Stimulated activated CD4-positive, alpha-beta T cell treated with anti-CD3 and anti-CD28 coated beads, Interleukin-12 subunit alpha, Interleukin-12 subunit beta, amount 100 ng/mL, for 4 hours (primary cell): ENCODE measurements around the gene SCYL3.
"Not testable (repeated sequence)": the region's sequence is repeated elsewhere in the genome, so short reads cannot be mapped to it uniquely, and the experiment has no call there.

ENCODE experiments used
- DNase-seq: peaks from one replicate; pipeline ENCODE4 v3.0.0-alpha.2; 2020

SCYL3 gene

GRCh38 chr1:169868978-169869377 is 24.7 kb downstream of the SCYL3 start:
- DNase-seq, result no peak

GRCh38 chr1:169867012-169867675 is 26.6 kb downstream of the SCYL3 start:
- DNase-seq, result no peak

GRCh38 chr1:169866577-169866976 is 27.1 kb downstream of the SCYL3 start:
- DNase-seq, result no peak

- not testable (repeated sequence) for DNase-seq
Observed at GRCh38 chr1:169864531-169864930, 29.2 kb downstream of the SCYL3 start.

GRCh38 chr1:169860750-169861149 is 32.9 kb downstream of the SCYL3 start:
- no peak for DNase-seq

- DNase-seq, result no peak
Observed at GRCh38 chr1:169860187-169860586, 33.5 kb downstream of the SCYL3 start.

GRCh38 chr1:169859001-169859400 is 34.7 kb downstream of the SCYL3 start:
- DNase-seq, result no peak

- DNase-seq, result no peak
Observed at GRCh38 chr1:169858467-169858866, 35.2 kb downstream of the SCYL3 start.

- no peak for DNase-seq
Observed at GRCh38 chr1:169853341-169853740, 40.4 kb downstream of the SCYL3 start.

- DNase-seq, result no peak
Observed at GRCh38 chr1:169849346-169850022, 44.2 kb downstream of the SCYL3 start.

GRCh38 chr1:169848456-169848855 is 45.2 kb downstream of the SCYL3 start:
- DNase-seq, result no peak

- DNase-seq, result no peak
Observed at GRCh38 chr1:169844941-169845608, 48.6 kb downstream of the SCYL3 start.

GRCh38 chr1:169838942-169839341 is 54.8 kb downstream of the SCYL3 start:
- DNase-seq, result no peak

- no peak for DNase-seq
Observed at GRCh38 chr1:169836198-169836597, 57.5 kb downstream of the SCYL3 start.

- DNase-seq, result no peak
Observed at GRCh38 chr1:169835647-169836046, 58.0 kb downstream of the SCYL3 start.

- DNase-seq, result no peak
Observed at GRCh38 chr1:169834869-169835268, 58.8 kb downstream of the SCYL3 start.

GRCh38 chr1:169833179-169833901 is 60.4 kb downstream of the SCYL3 start:
- DNase-seq, result no peak

GRCh38 chr1:169829671-169830070 is 64.0 kb downstream of the SCYL3 start:
- no peak for DNase-seq

GRCh38 chr1:169824153-169824552 is 69.5 kb downstream of the SCYL3 start:
- no peak for DNase-seq

GRCh38 chr1:169821500-169821899 is 72.2 kb downstream of the SCYL3 start:
- no peak for DNase-seq

GRCh38 chr1:169816617-169817016 is 77.1 kb downstream of the SCYL3 start:
- no peak for DNase-seq

GRCh38 chr1:169814265-169814664 is 79.4 kb downstream of the SCYL3 start:
- no peak for DNase-seq

- DNase-seq, result no peak
Observed at GRCh38 chr1:169812131-169812530, 81.6 kb downstream of the SCYL3 start.
